Esophagus muscularis mucosa (tissue), 3 donors: ENCODE measurements around the gene RETREG2.

Experiments
- POLR2A ChIP-seq: fragments of 450-650 bp; IDR thresholded peaks from one replicate; pipeline ENCODE4 v1.6.1; 2017; ENCODE audit warnings: antibody characterized with exemption, moderate library complexity, mild to moderate bottlenecking, low read depth
- TF ChIP-seq, protein P1 (sequence below), 3 experiments: fragments of 200-600 bp in 2 of 3; fragments of 450-650 bp in 1 of 3; sonication (generic) in 2 of 3; IDR thresholded peaks; one replicate each; pipeline ENCODE4 v1.5.1; 2017 to 2019; ENCODE audit warnings: antibody characterized with exemption in 3 of 3, mild to moderate bottlenecking in 2 of 3, moderate library complexity in 1 of 3

DNA sequence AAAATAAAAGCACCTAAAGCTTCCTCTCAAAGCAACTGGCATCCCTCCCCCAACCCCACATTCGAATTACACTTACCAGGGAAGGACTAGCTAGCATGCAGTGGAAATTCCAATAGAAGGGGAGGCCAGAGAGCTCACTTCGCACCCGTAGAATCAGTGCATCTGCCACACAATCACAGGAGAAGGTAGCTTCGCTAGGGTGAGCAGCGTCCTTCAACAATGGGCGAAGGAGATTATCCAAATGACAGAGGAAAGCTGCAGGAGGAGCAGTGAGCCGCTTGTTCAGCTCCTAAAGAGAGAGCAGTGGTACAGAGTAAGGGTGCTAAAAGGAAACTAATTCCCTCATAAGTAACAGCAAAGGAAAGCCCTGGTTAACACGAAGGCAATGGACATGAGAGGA is 20.7 kb upstream of the RETREG2 start:
- TF ChIP-seq POLR2A: no peak
- TF ChIP-seq, protein P1, sequence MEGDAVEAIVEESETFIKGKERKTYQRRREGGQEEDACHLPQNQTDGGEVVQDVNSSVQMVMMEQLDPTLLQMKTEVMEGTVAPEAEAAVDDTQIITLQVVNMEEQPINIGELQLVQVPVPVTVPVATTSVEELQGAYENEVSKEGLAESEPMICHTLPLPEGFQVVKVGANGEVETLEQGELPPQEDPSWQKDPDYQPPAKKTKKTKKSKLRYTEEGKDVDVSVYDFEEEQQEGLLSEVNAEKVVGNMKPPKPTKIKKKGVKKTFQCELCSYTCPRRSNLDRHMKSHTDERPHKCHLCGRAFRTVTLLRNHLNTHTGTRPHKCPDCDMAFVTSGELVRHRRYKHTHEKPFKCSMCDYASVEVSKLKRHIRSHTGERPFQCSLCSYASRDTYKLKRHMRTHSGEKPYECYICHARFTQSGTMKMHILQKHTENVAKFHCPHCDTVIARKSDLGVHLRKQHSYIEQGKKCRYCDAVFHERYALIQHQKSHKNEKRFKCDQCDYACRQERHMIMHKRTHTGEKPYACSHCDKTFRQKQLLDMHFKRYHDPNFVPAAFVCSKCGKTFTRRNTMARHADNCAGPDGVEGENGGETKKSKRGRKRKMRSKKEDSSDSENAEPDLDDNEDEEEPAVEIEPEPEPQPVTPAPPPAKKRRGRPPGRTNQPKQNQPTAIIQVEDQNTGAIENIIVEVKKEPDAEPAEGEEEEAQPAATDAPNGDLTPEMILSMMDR (IDR thresholded peaks at IDR 0.05): no peak
